Measurements from ENCODE around the gene MBD5.
"Not testable (repeated sequence)": the region's sequence is repeated elsewhere in the genome, so short reads cannot be mapped to it uniquely, and the experiment has no call there.

MBD5 gene

GRCh38 chr2:148008411-148008810, 12.5 kb upstream of the MBD5 start:
- not testable (repeated sequence) for H3K4me3 Mint-ChIP-seq, H3K27me3 Mint-ChIP-seq, H3K27ac Mint-ChIP-seq
- peaks cover 30% of the 10 kb centered on the region for H3K36me3 Mint-ChIP-seq
- H3K9me3 Mint-ChIP-seq (ENCODE audit: low read depth) = peaks cover 24% of the 10 kb centered on the region
- H3K4me1 Mint-ChIP-seq (ENCODE audit: low read depth) = peaks cover 57% of the 10 kb centered on the region

- H3K36me3 Mint-ChIP-seq = peaks cover 13% of the 10 kb centered on the region
- H3K4me1 Mint-ChIP-seq (ENCODE audit: low read depth) = peaks cover 57% of the 10 kb centered on the region
- H3K4me3 Mint-ChIP-seq = no peak overlapping the region
- H3K9me3 Mint-ChIP-seq (ENCODE audit: low read depth) = peaks cover 6% of the 10 kb centered on the region
- H3K27me3 Mint-ChIP-seq = no peaks in the 10 kb centered on the region
- no peak overlapping the region for H3K27ac Mint-ChIP-seq
These were observed 7.0 kb upstream of the MBD5 start for GRCh38 chr2:148013876-148014275.

- H3K4me1 Mint-ChIP-seq (ENCODE audit: low read depth) = peaks cover 63% of the 10 kb centered on the region
- H3K27me3 Mint-ChIP-seq = no peaks in the 10 kb centered on the region
- H3K36me3 Mint-ChIP-seq = peaks cover 11% of the 10 kb centered on the region
- no peak overlapping the region for H3K4me3 Mint-ChIP-seq
- peaks cover 2% of the 10 kb centered on the region for H3K9me3 Mint-ChIP-seq (ENCODE audit: low read depth)
- peak overlapping the region; percentile 46 for H3K27ac Mint-ChIP-seq
These were observed 6.3 kb upstream of the MBD5 start for GRCh38 chr2:148014616-148015015.

GRCh38 chr2:148020111-148021058, 506 bp upstream of the MBD5 start, which contains the start of gene ORC4:
ORC4 (minus strand) TSS chr2:148020737; CDS start chr2:147975958, 44,779 bp downstream.
- no peaks in the 10 kb centered on the region for H3K27me3 Mint-ChIP-seq
- H3K4me1 Mint-ChIP-seq (ENCODE audit: low read depth) = peaks cover 61% of the 10 kb centered on the region
- peaks cover 2% of the 10 kb centered on the region for H3K36me3 Mint-ChIP-seq
- H3K9me3 Mint-ChIP-seq (ENCODE audit: low read depth) = no peaks in the 10 kb centered on the region
- peak within 1 kb of the TSS; percentile 100 for H3K4me3 Mint-ChIP-seq
- peak within 1 kb of the TSS; percentile 95 for H3K27ac Mint-ChIP-seq

GRCh38 chr2:148021886-148022285, 995 bp downstream of the MBD5 start:
- Mint-ChIP-seq H3K4me3 (peak overlapping the region; percentile 100), H3K9me3 (ENCODE audit: low read depth) (no peaks in the 10 kb centered on the region), H3K27me3 (no peaks in the 10 kb centered on the region), H3K27ac (peak overlapping the region; percentile 95), H3K4me1 (ENCODE audit: low read depth) (peaks cover 61% of the 10 kb centered on the region), H3K36me3 (peaks cover 2% of the 10 kb centered on the region)

GRCh38 chr2:148022351-148022750, 1.5 kb downstream of the MBD5 start:
- Mint-ChIP-seq H3K27ac (peak overlapping the region; percentile 95), H3K4me3 (peak overlapping the region; percentile 100), H3K36me3 (peaks cover 2% of the 10 kb centered on the region), H3K4me1 (ENCODE audit: low read depth) (peaks cover 61% of the 10 kb centered on the region), H3K27me3 (no peaks in the 10 kb centered on the region), H3K9me3 (ENCODE audit: low read depth) (no peaks in the 10 kb centered on the region)

GRCh38 chr2:148022882-148023281, 2.0 kb downstream of the MBD5 start:
- H3K4me3 Mint-ChIP-seq = peak overlapping the region; percentile 100
- H3K4me1 Mint-ChIP-seq (ENCODE audit: low read depth) = peaks cover 58% of the 10 kb centered on the region
- H3K9me3 Mint-ChIP-seq (ENCODE audit: low read depth) = no peaks in the 10 kb centered on the region
- peak overlapping the region; percentile 95 for H3K27ac Mint-ChIP-seq
- H3K27me3 Mint-ChIP-seq = no peaks in the 10 kb centered on the region
- peaks cover 2% of the 10 kb centered on the region for H3K36me3 Mint-ChIP-seq

GRCh38 chr2:148023861-148024260, 3.0 kb downstream of the MBD5 start:
- no peaks in the 10 kb centered on the region for H3K9me3 Mint-ChIP-seq (ENCODE audit: low read depth)
- H3K36me3 Mint-ChIP-seq = no peaks in the 10 kb centered on the region
- H3K4me3 Mint-ChIP-seq = peak overlapping the region; percentile 100
- peaks cover 53% of the 10 kb centered on the region for H3K4me1 Mint-ChIP-seq (ENCODE audit: low read depth)
- H3K27me3 Mint-ChIP-seq = no peaks in the 10 kb centered on the region
- H3K27ac Mint-ChIP-seq = peak overlapping the region; percentile 95

GRCh38 chr2:148026573-148026972, 5.7 kb downstream of the MBD5 start:
- Mint-ChIP-seq H3K27ac (no peak overlapping the region), H3K36me3 (no peaks in the 10 kb centered on the region), H3K27me3 (no peaks in the 10 kb centered on the region), H3K9me3 (ENCODE audit: low read depth) (no peaks in the 10 kb centered on the region), H3K4me3 (no peak overlapping the region), H3K4me1 (ENCODE audit: low read depth) (peaks cover 48% of the 10 kb centered on the region)

GRCh38 chr2:148027822-148028221, 6.9 kb downstream of the MBD5 start:
- H3K9me3 Mint-ChIP-seq (ENCODE audit: low read depth) = no peaks in the 10 kb centered on the region
- no peaks in the 10 kb centered on the region for H3K36me3 Mint-ChIP-seq
- H3K4me1 Mint-ChIP-seq (ENCODE audit: low read depth) = peaks cover 43% of the 10 kb centered on the region
- no peak overlapping the region for H3K4me3 Mint-ChIP-seq
- no peak overlapping the region for H3K27ac Mint-ChIP-seq
- H3K27me3 Mint-ChIP-seq = no peaks in the 10 kb centered on the region

- H3K9me3 Mint-ChIP-seq (ENCODE audit: low read depth) = no peaks in the 10 kb centered on the region
- H3K4me3 Mint-ChIP-seq = no peak overlapping the region
- H3K4me1 Mint-ChIP-seq (ENCODE audit: low read depth) = peaks cover 33% of the 10 kb centered on the region
- H3K36me3 Mint-ChIP-seq = no peaks in the 10 kb centered on the region
- no peak overlapping the region for H3K27ac Mint-ChIP-seq
- no peaks in the 10 kb centered on the region for H3K27me3 Mint-ChIP-seq
These were observed 7.9 kb downstream of the MBD5 start for GRCh38 chr2:148028781-148029180.

- Mint-ChIP-seq H3K27me3 (no peaks in the 10 kb centered on the region), H3K36me3 (peaks cover 5% of the 10 kb centered on the region), H3K4me3 (no peak overlapping the region), H3K9me3 (ENCODE audit: low read depth) (no peaks in the 10 kb centered on the region), H3K4me1 (ENCODE audit: low read depth) (peaks cover 20% of the 10 kb centered on the region), H3K27ac (no peak overlapping the region)
These were observed 10.3 kb downstream of the MBD5 start for GRCh38 chr2:148031152-148031551.

GRCh38 chr2:148032215-148032614, 11.3 kb downstream of the MBD5 start:
- Mint-ChIP-seq H3K4me3 (no peak overlapping the region), H3K9me3 (ENCODE audit: low read depth) (no peaks in the 10 kb centered on the region), H3K4me1 (ENCODE audit: low read depth) (peaks cover 16% of the 10 kb centered on the region), H3K36me3 (peaks cover 5% of the 10 kb centered on the region), H3K27me3 (no peaks in the 10 kb centered on the region), H3K27ac (no peak overlapping the region)

- H3K9me3 Mint-ChIP-seq (ENCODE audit: low read depth) = no peaks in the 10 kb centered on the region
- no peak overlapping the region for H3K27ac Mint-ChIP-seq
- peaks cover 9% of the 10 kb centered on the region for H3K4me1 Mint-ChIP-seq (ENCODE audit: low read depth)
- H3K4me3 Mint-ChIP-seq = no peak overlapping the region
- peaks cover 7% of the 10 kb centered on the region for H3K36me3 Mint-ChIP-seq
- H3K27me3 Mint-ChIP-seq = no peaks in the 10 kb centered on the region
These were observed 18.9 kb downstream of the MBD5 start for GRCh38 chr2:148039783-148040182.

GRCh38 chr2:148042219-148042618, 21.3 kb downstream of the MBD5 start:
- H3K36me3 Mint-ChIP-seq = peaks cover 5% of the 10 kb centered on the region
- H3K27me3 Mint-ChIP-seq = no peaks in the 10 kb centered on the region
- H3K4me1 Mint-ChIP-seq (ENCODE audit: low read depth) = peaks cover 20% of the 10 kb centered on the region
- H3K4me3 Mint-ChIP-seq = no peak overlapping the region
- H3K9me3 Mint-ChIP-seq (ENCODE audit: low read depth) = no peaks in the 10 kb centered on the region
- no peak overlapping the region for H3K27ac Mint-ChIP-seq
